Measurements from ENCODE around the gene DUSP10. TPM values are rescaled to one million over a fixed set of nuclear protein-coding genes. Genes with fewer than 3 reads are reported as not detected.

The DUSP10 gene
- total RNA-seq, 1 experiment from 2014 or later: 1.6 TPM

DNA sequence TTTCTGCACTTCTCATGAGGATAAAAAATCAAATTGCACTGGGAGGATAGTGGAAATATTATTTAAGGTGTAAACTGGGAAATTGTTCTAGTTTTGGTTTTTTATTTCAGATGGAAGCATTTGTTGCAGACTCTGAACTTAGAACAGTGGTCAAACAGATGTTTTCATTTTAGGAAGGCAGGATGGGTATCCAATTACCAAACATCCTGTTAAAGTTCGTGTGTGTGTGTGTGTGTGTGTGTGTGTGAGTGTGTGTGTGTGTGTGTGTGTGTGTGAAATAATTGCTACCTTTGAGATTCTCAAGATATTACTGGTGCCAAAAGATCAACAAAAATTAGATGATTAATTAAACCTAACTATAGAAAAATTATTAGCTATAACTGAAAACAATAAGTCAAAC is 24.3 kb upstream of the DUSP10 start (continued):
- no peak for TF ChIP-seq SOX15 (CRISPR knock-in tag; IDR thresholded peaks at IDR 0.05)

DNA sequence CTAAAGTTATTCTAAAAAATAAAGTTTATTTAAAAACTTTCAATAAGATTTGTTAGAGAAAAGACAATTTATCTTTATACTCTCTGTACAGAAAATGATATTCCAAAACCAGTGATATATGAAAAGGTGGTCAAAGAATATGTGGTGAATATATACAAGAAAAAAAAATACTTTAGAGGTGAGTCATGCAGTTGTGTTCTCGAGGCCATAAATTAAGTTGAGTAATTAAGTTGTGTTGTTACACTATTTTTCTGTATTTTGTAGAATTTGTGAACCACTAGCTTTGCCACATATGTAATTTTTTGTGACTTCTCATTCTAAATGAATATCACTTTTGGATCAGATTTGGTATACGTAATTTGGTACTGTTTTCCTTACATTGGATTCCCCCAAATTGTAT is 23.6 kb upstream of the DUSP10 start:
- TF ChIP-seq NR1H2 (CRISPR knock-in tag; IDR thresholded peaks at IDR 0.05) (no peak), EMX1 (CRISPR knock-in tag; IDR thresholded peaks at IDR 0.05) (no peak)
- TF ChIP-seq, protein P1, sequence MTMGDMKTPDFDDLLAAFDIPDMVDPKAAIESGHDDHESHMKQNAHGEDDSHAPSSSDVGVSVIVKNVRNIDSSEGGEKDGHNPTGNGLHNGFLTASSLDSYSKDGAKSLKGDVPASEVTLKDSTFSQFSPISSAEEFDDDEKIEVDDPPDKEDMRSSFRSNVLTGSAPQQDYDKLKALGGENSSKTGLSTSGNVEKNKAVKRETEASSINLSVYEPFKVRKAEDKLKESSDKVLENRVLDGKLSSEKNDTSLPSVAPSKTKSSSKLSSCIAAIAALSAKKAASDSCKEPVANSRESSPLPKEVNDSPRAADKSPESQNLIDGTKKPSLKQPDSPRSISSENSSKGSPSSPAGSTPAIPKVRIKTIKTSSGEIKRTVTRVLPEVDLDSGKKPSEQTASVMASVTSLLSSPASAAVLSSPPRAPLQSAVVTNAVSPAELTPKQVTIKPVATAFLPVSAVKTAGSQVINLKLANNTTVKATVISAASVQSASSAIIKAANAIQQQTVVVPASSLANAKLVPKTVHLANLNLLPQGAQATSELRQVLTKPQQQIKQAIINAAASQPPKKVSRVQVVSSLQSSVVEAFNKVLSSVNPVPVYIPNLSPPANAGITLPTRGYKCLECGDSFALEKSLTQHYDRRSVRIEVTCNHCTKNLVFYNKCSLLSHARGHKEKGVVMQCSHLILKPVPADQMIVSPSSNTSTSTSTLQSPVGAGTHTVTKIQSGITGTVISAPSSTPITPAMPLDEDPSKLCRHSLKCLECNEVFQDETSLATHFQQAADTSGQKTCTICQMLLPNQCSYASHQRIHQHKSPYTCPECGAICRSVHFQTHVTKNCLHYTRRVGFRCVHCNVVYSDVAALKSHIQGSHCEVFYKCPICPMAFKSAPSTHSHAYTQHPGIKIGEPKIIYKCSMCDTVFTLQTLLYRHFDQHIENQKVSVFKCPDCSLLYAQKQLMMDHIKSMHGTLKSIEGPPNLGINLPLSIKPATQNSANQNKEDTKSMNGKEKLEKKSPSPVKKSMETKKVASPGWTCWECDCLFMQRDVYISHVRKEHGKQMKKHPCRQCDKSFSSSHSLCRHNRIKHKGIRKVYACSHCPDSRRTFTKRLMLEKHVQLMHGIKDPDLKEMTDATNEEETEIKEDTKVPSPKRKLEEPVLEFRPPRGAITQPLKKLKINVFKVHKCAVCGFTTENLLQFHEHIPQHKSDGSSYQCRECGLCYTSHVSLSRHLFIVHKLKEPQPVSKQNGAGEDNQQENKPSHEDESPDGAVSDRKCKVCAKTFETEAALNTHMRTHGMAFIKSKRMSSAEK (CRISPR knock-in tag; IDR thresholded peaks at IDR 0.05; ENCODE audit: borderline replicate concordance): no peak
- no peaks in the 10 kb centered on the region for H3K36me3 Mint-ChIP-seq
- H3K4me1 Mint-ChIP-seq: no peaks in the 10 kb centered on the region
- no peaks in the 10 kb centered on the region for H3K27me3 Mint-ChIP-seq (ENCODE audit: low read depth)
- POLR2A ChIA-PET: no interaction called here
- H3K4me3 Mint-ChIP-seq: no peak overlapping the region
- ATAC-seq (no peak), DNase-seq (ENCODE audit: low spot score) (no peak)
- no peak overlapping the region for H3K27ac Mint-ChIP-seq
- CTCF ChIA-PET: no interaction called here
- H3K9me3 Mint-ChIP-seq: no peaks in the 10 kb centered on the region

DNA sequence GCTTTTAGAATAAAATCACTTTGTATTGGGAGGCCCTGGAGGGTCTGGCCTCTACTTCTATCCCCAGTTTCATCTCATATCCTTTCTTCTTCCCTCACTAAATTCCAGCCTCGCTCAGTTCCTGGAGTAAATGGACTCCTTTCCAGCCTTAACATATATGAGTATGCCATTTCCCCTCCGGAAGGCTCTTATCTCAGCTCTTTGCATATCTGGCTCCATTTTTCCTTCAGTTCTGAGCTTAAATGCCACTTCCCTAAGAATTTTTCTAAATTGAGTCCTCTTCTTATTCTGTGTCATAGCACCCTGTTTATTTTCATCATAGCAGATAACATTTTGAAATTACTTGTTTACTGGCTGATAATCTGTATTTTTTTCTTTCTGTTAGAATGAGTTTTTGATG is 20.2 kb upstream of the DUSP10 start:
- ChIA-PET CTCF (no interaction called here), POLR2A (no interaction called here)
- Mint-ChIP-seq H3K27me3 (ENCODE audit: low read depth) (no peaks in the 10 kb centered on the region), H3K4me3 (no peak overlapping the region), H3K4me1 (no peaks in the 10 kb centered on the region), H3K9me3 (no peaks in the 10 kb centered on the region), H3K27ac (no peak overlapping the region), H3K36me3 (no peaks in the 10 kb centered on the region)
- TF ChIP-seq, protein P2, sequence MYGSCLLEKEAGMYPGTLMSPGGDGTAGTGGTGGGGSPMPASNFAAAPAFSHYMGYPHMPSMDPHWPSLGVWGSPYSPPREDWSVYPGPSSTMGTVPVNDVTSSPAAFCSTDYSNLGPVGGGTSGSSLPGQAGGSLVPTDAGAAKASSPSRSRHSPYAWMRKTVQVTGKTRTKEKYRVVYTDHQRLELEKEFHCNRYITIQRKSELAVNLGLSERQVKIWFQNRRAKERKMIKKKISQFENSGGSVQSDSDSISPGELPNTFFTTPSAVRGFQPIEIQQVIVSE (CRISPR knock-in tag; IDR thresholded peaks at IDR 0.05; ENCODE audit: borderline replicate concordance): no peak
- TF ChIP-seq JUN (CRISPR knock-in tag; IDR thresholded peaks at IDR 0.05) (no peak), CREB1 (CRISPR knock-in tag; IDR thresholded peaks at IDR 0.05) (no peak), TCF7 (CRISPR knock-in tag; IDR thresholded peaks at IDR 0.05; ENCODE audit: low read depth) (no peak), PRRX2 (CRISPR knock-in tag; IDR thresholded peaks at IDR 0.05) (no peak), FOXK1 (CRISPR knock-in tag; IDR thresholded peaks at IDR 0.05) (no peak), SP1 (CRISPR knock-in tag; conservative IDR thresholded peaks at IDR 0.05) (no peak), KAT7 (CRISPR knock-in tag; IDR thresholded peaks at IDR 0.05; ENCODE audit: borderline replicate concordance) (no peak), NR1H2 (CRISPR knock-in tag; IDR thresholded peaks at IDR 0.05) (no peak), ZNF671 (CRISPR knock-in tag; IDR thresholded peaks at IDR 0.05) (no peak), ETV6 (CRISPR knock-in tag; IDR thresholded peaks at IDR 0.05) (no peak)
- TF ChIP-seq, protein P3, sequence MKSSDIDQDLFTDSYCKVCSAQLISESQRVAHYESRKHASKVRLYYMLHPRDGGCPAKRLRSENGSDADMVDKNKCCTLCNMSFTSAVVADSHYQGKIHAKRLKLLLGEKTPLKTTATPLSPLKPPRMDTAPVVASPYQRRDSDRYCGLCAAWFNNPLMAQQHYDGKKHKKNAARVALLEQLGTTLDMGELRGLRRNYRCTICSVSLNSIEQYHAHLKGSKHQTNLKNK (CRISPR knock-in tag; IDR thresholded peaks at IDR 0.05): no peak
- TF ChIP-seq, protein P4, sequence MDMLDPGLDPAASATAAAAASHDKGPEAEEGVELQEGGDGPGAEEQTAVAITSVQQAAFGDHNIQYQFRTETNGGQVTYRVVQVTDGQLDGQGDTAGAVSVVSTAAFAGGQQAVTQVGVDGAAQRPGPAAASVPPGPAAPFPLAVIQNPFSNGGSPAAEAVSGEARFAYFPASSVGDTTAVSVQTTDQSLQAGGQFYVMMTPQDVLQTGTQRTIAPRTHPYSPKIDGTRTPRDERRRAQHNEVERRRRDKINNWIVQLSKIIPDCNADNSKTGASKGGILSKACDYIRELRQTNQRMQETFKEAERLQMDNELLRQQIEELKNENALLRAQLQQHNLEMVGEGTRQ (CRISPR knock-in tag; IDR thresholded peaks at IDR 0.05): no peak
- TF ChIP-seq, protein P5, sequence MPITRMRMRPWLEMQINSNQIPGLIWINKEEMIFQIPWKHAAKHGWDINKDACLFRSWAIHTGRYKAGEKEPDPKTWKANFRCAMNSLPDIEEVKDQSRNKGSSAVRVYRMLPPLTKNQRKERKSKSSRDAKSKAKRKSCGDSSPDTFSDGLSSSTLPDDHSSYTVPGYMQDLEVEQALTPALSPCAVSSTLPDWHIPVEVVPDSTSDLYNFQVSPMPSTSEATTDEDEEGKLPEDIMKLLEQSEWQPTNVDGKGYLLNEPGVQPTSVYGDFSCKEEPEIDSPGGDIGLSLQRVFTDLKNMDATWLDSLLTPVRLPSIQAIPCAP (CRISPR knock-in tag; IDR thresholded peaks at IDR 0.05): no peak
- TF ChIP-seq, protein P6, sequence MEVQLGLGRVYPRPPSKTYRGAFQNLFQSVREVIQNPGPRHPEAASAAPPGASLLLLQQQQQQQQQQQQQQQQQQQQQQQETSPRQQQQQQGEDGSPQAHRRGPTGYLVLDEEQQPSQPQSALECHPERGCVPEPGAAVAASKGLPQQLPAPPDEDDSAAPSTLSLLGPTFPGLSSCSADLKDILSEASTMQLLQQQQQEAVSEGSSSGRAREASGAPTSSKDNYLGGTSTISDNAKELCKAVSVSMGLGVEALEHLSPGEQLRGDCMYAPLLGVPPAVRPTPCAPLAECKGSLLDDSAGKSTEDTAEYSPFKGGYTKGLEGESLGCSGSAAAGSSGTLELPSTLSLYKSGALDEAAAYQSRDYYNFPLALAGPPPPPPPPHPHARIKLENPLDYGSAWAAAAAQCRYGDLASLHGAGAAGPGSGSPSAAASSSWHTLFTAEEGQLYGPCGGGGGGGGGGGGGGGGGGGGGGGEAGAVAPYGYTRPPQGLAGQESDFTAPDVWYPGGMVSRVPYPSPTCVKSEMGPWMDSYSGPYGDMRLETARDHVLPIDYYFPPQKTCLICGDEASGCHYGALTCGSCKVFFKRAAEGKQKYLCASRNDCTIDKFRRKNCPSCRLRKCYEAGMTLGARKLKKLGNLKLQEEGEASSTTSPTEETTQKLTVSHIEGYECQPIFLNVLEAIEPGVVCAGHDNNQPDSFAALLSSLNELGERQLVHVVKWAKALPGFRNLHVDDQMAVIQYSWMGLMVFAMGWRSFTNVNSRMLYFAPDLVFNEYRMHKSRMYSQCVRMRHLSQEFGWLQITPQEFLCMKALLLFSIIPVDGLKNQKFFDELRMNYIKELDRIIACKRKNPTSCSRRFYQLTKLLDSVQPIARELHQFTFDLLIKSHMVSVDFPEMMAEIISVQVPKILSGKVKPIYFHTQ (CRISPR knock-in tag; IDR thresholded peaks at IDR 0.05): no peak
- DNase-seq (ENCODE audit: low spot score) (no peak), ATAC-seq (no peak)
